Tibial nerve (tissue), 4 donors: ENCODE results near the gene DLST. TPM values are rescaled to one million over a fixed set of nuclear protein-coding genes. Genes with fewer than 3 reads are reported as not detected.

Source experiments
- DNase-seq, 2 donors: peaks; one replicate each; pipeline ENCODE4 v3.0.0-alpha.2; 2019; ENCODE audit warnings: low spot score in 2 of 2
- H3K27ac ChIP-seq, 4 donors: fragments of 200-600 bp; sonication (generic) in 3 of 4; one replicate each; pipeline ENCODE4 v1.5.1; 2017 to 2019; ENCODE audit warnings: mild to moderate bottlenecking in 1 of 4
- H3K27me3 ChIP-seq, 2 donors: fragments of 200-600 bp; sonication (generic) in 1 of 2; one replicate each; pipeline versions ENCODE4 v1.5.1 to v1.6.0; 2017 to 2019
- H3K36me3 ChIP-seq, 3 donors: fragments of 200-600 bp; sonication (generic); one replicate each; pipeline ENCODE4 v1.5.1; 2018 to 2019
- H3K4me1 ChIP-seq, 4 donors: fragments of 200-600 bp; sonication (generic) in 3 of 4; one replicate each; pipeline ENCODE4 v1.5.1; 2017 to 2019
- H3K4me3 ChIP-seq, 4 donors: fragments of 200-600 bp; sonication (generic) in 3 of 4; one replicate each; pipeline ENCODE4 v1.5.1; 2017 to 2019; ENCODE audit warnings: mild to moderate bottlenecking in 1 of 4, moderate library complexity in 1 of 4
- H3K9me3 ChIP-seq, 4 donors: fragments of 200-600 bp; sonication (generic) in 3 of 4; one replicate each; pipeline ENCODE4 v1.5.1; 2017 to 2019
- CTCF ChIP-seq, 5 experiments: fragments of 200-600 bp in 3 of 5; fragments of 450-650 bp in 2 of 5; sonication (generic) in 3 of 5; IDR thresholded peaks; one replicate each; pipeline ENCODE4 v1.5.1; 2016 to 2019; ENCODE audit warnings: antibody characterized with exemption in 5 of 5, mild to moderate bottlenecking in 3 of 5, moderate library complexity in 2 of 5
- EP300 ChIP-seq, 2 donors: sonication (generic); formaldehyde crosslinking; IDR thresholded peaks; one replicate each; pipeline ENCODE4 v1.6.1; 2017; ENCODE audit warnings: antibody characterized with exemption in 2 of 2, mild to moderate bottlenecking in 1 of 2
- POLR2A ChIP-seq, 2 donors: fragments of 450-650 bp; IDR thresholded peaks; one replicate each; pipeline ENCODE4 v1.6.1; 2017; ENCODE audit warnings: antibody characterized with exemption in 2 of 2, mild to moderate bottlenecking in 2 of 2, moderate library complexity in 2 of 2
- WGBS, 2 donors: methylation state at CpG; one replicate each; pipeline ENCODE4 v1.1.5; 2018; 5-methylcytosine and 5-hydroxymethylcytosine counted together
- total RNA-seq, 4 donors: library from RNA; depleted of rRNA; stranded (reverse); fragments of >200 nt; gene quantifications; one replicate each; pipeline ENCODE4 v1.1.0, GENCODE V29; 2016

DLST gene
- total RNA-seq, 4 donors from 2014 or later, result 73.5 to 94.8 (median 87.2) TPM

- Histone ChIP-seq H3K27me3 (no peaks in the 10 kb centered on the region), H3K4me1 (peaks cover 0 to 10% (median 4%) of the 10 kb centered on the region in 4 donors), H3K27ac (peak overlapping the region in 2 of 4 donors; percentile 1 to 66), H3K4me3 (no peak overlapping the region), H3K36me3 (no peaks in the 10 kb centered on the region), H3K9me3 (no peaks in the 10 kb centered on the region)
- no peak for TF ChIP-seq CTCF (IDR thresholded peaks at IDR 0.05)
- TF ChIP-seq EP300 (IDR thresholded peaks at IDR 0.05), result no peak
- TF ChIP-seq POLR2A (IDR thresholded peaks at IDR 0.05), result no peak
- WGBS, 2 donors, result 82 to 83% methylated on average over 3 of the region's 3 CpGs
- DNase-seq, result no peak
Observed at GRCh38 chr14:74866708-74867389, 14.9 kb upstream of the DLST start.

- WGBS, 2 donors, result 29 to 30% methylated on average over 5 of the region's 5 CpGs
- H3K9me3 ChIP-seq, result no peaks in the 10 kb centered on the region
Observed at GRCh38 chr14:74867673-74868072, 14.0 kb upstream of the DLST start.

GRCh38 chr14:74868739-74869138, 13.0 kb upstream of the DLST start:
- Histone ChIP-seq H3K27me3 (no peaks in the 10 kb centered on the region), H3K27ac (no peak overlapping the region), H3K4me1 (peaks cover 0 to 10% (median 4%) of the 10 kb centered on the region in 4 donors), H3K9me3 (no peaks in the 10 kb centered on the region), H3K36me3 (no peaks in the 10 kb centered on the region), H3K4me3 (no peak overlapping the region)
- no peak for TF ChIP-seq POLR2A (IDR thresholded peaks at IDR 0.05)
- no peak for TF ChIP-seq CTCF (IDR thresholded peaks at IDR 0.05)
- no peak for TF ChIP-seq EP300 (IDR thresholded peaks at IDR 0.05)
- WGBS, 2 donors, result 93 to 95% methylated on average over 8 of the region's 8 CpGs
- no peak for DNase-seq

More at GRCh38 chr14:74867673-74868072, 14.0 kb upstream of the DLST start:
- no peaks in the 10 kb centered on the region for H3K36me3 ChIP-seq
- no peak for TF ChIP-seq EP300 (IDR thresholded peaks at IDR 0.05)
- no peak for TF ChIP-seq POLR2A (IDR thresholded peaks at IDR 0.05)
- no peak for TF ChIP-seq CTCF (IDR thresholded peaks at IDR 0.05)
- DNase-seq, result no peak
- H3K4me1 ChIP-seq, result peaks cover 0 to 10% (median 4%) of the 10 kb centered on the region in 4 donors
- H3K4me3 ChIP-seq, result no peak overlapping the region
- H3K27ac ChIP-seq, result peak overlapping the region in 3 of 4 donors; percentile 1 to 66 (median 25)
- no peaks in the 10 kb centered on the region for H3K27me3 ChIP-seq

- no peak overlapping the region for H3K27ac ChIP-seq
- H3K4me3 ChIP-seq, result no peak overlapping the region
- no peaks in the 10 kb centered on the region for H3K27me3 ChIP-seq
- TF ChIP-seq POLR2A (IDR thresholded peaks at IDR 0.05) (no peak), CTCF (IDR thresholded peaks at IDR 0.05) (no peak), EP300 (IDR thresholded peaks at IDR 0.05) (no peak)
- WGBS, 2 donors, result 90 to 98% methylated on average over 4 of the region's 4 CpGs
- no peaks in the 10 kb centered on the region for H3K36me3 ChIP-seq
- peaks cover 0 to 10% (median 4%) of the 10 kb centered on the region in 4 donors for H3K4me1 ChIP-seq
- DNase-seq, result no peak
- no peaks in the 10 kb centered on the region for H3K9me3 ChIP-seq
Observed at GRCh38 chr14:74871819-74872218, 9.9 kb upstream of the DLST start.

- Histone ChIP-seq H3K4me1 (no peaks in the 10 kb centered on the region), H3K4me3 (no peak overlapping the region), H3K9me3 (no peaks in the 10 kb centered on the region), H3K27me3 (no peaks in the 10 kb centered on the region), H3K36me3 (no peaks in the 10 kb centered on the region), H3K27ac (no peak overlapping the region)
- TF ChIP-seq CTCF (IDR thresholded peaks at IDR 0.05) (no peak), POLR2A (IDR thresholded peaks at IDR 0.05) (no peak), EP300 (IDR thresholded peaks at IDR 0.05) (no peak)
- WGBS, 2 donors, result 88 to 91% methylated on average over 5 of the region's 5 CpGs
- DNase-seq, result no peak
Observed at GRCh38 chr14:74875204-74875603, 6.5 kb upstream of the DLST start.
